Fibroblast of villous mesenchyme (primary cell): ENCODE data around the gene ADGRD1. TPM values are rescaled to one million over a fixed set of nuclear protein-coding genes. Genes with fewer than 3 reads are reported as not detected.

Experiments
- DNase-seq: peaks from one replicate; pipeline ENCODE4 v3.0.0-alpha.2; 2010; ENCODE audit warnings: low read depth
- H3K4me3 ChIP-seq: 2 replicates; pipeline ENCODE4 v1.5.1; 2011; ENCODE audit warnings: low read depth, mild to moderate bottlenecking, low read length
- CTCF ChIP-seq: IDR thresholded peaks from 2 replicates; pipeline ENCODE4 v1.5.1; 2012; ENCODE audit warnings: low read depth, mild to moderate bottlenecking, low read length; ENCODE audit not compliant: insufficient read depth
- total RNA-seq: library from RNA; depleted of rRNA; stranded (reverse); fragments of >200 nt; gene quantifications from 2 replicates; pipeline ENCODE4 v1.2.3, GENCODE V29; 2012

Gene ADGRD1
- total RNA-seq, 1 donor, result under 0.01 TPM

GRCh38 chr12:131025939-131026702 is 72.4 kb downstream of the ADGRD1 start:
- no peak for DNase-seq

GRCh38 chr12:131026754-131027153 is 73.0 kb downstream of the ADGRD1 start:
- no peak overlapping the region for H3K4me3 ChIP-seq
- no peak for DNase-seq
- no peak for TF ChIP-seq CTCF

More at GRCh38 chr12:131025939-131026702, 72.4 kb downstream of the ADGRD1 start:
- no peak overlapping the region for H3K4me3 ChIP-seq
- TF ChIP-seq CTCF, result no peak

DNA sequence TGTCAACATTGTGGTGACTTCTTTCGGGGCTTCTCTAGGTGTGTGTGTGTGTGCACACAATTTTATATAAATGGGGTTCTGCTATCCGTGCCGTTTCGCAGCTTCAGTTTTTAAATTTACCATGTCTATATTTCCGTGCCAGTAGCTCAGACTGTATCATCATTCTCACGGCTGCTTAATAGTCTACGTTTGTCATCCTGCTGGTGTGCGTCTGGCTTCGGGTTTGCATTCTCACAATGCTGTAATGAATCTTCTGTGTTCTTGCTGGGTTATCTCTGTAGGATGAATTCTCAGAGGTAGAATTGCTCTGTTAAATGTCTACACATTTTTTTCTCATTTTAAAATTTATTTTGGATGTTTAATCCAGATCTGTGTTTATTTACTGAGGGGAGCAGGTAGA is 73.6 kb downstream of the ADGRD1 start:
- DNase-seq, result no peak
- TF ChIP-seq CTCF, result no peak
- H3K4me3 ChIP-seq, result no peak overlapping the region

- no peak overlapping the region for H3K4me3 ChIP-seq
- no peak for DNase-seq
- no peak for TF ChIP-seq CTCF
Measured at GRCh38 chr12:131027876-131028586, 74.3 kb downstream of the ADGRD1 start.

GRCh38 chr12:131028587-131029338 is 75.1 kb downstream of the ADGRD1 start:
- no peak for TF ChIP-seq CTCF
- DNase-seq, result no peak
- no peak overlapping the region for H3K4me3 ChIP-seq

DNA sequence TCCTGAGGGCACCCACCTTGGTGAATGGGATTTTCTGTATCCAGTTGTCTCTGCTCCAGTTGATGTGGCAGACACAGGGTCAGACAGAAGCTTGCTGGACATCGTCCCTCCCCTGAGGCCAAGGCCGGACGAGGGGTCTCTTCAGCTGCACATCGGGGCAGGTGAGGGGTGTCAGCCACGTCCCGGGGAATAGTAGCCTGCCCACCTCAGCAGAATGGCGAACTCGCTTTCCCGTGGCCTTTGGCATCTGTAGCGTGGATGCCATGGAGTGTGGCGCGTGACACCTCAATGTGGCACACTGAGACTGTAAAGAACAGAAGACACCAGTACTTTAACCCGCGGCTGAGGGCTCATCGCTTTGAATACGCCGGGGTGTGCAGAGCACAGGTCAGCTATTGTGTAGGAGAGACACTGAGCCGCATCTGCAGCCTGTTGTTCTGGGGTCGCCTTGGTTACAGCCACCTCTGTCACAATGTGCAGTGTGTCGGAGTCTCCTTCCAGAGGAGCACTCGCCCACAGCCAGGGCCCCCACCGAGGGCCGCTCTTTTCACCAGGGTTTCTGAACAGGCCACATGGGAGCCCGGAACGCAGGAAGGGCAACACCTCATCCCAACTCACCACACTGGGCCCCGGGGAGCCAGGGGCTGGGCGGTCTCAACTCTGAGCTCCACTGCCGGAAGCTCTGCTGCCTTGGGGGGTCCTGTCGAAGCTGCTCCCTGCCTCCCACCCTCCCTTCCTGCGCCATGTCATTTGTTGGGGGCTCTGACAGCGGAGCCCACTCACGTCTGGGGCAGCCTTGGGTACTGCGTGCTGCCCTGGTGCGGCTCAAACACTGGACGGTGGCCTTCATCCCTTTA is 77.0 kb downstream of the ADGRD1 start:
- no peak for TF ChIP-seq CTCF
- no peak overlapping the region for H3K4me3 ChIP-seq
- DNase-seq, result no peak
